Stimulated activated CD4-positive, alpha-beta T cell treated with anti-CD3 and anti-CD28 coated beads, Interleukin-1b, Interleukin-23, amount 100 ng/mL, for 4 hours (primary cell): ENCODE results near the gene SNAPC2.
"Not testable (repeated sequence)": the region's sequence is repeated elsewhere in the genome, so short reads cannot be mapped to it uniquely, and the experiment has no call there.

Experiments used
- DNase-seq, 2 donors: peaks; one replicate each; pipeline ENCODE4 v3.0.0-alpha.2; 2020; ENCODE audit warnings: low read depth in 2 of 2

The SNAPC2 gene

DNA sequence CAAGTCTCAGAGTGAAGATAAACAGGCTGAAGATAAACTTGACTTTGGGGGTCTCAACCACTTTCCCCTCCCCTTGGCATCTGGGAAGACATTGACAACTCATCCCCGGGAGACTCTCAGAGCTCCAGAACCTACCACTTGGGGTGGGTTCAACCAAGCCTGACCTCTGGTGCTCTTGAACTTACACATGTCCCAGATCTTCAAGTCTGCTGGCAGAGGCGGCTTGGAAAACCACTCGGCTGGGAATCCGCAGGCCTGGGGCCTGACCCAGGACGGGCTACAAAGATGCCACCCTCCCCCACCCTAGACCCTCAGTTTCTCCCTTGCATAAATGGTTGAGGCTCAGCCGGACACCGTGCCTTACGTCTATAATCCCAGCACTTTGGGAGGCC lies 31.3 kb upstream of the SNAPC2 start:
- DNase-seq: no peak

DNA sequence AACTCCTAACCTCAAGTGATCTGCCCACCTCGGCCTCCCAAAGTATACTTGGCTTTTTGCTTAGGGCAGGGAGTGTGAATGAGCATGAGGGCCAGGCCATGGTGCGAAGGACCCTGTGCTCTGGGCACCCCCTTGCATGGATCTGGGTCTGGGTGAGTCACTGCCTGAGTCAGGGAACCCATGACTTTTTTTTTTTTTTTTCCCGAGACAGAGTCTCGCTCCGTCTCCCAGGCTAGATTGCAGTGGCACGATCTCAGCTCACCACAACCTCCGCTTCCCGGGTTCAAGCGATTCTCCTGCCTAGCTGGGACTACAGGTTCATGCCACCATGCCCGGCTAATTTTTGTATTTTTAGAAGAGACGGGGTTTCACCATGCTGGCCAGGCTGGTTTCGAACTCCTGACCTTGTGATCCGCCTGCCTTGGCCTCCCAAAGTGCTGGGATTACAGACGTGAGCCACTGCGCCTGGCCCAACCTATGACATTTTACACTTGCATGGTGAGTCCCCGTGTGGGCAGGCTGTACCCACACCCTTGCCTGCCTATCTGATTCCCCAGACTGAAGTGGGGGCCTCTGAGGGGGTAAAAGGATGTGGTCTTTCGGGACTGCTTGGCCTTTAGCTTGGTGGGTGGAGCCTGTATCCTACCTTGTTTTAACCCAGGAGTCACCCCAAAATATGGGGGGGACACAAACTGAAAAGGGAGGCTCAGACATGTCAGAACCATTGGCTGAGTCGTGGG lies 26.6 kb upstream of the SNAPC2 start:
- not testable (repeated sequence) for DNase-seq

DNA sequence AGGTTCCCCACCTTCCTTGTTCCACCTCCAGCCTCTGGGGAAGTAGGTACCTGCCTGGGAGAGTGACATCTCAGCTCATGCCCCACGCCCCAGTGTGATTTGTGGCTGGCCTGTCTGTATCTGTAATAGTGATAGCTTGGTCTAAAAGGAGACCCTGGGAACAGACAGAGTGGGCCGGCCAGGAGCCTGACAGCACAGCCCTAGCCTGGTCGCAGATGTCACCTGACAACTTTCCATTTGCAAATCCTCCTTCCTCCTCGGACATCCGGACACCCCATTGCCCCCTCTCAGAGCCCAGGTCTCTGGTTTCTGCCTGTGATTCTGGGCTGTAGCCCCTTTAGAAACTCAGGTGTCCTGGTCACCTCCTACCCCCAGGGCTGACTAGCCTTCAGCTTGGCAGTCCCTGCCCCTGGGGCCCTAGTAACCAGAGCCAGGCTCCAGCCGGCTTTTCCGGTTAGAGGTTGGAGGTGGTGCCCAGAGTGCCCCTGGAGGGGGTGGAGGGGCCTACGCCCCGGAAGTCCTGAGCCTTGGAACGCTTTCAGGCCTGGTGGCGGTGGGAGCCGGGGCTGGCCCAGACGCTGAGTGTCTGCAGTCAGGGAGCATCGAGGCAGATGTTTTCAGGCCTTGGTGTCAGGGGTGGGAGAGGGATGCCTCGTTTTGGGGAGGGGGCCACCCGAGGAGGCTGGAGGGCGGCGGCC lies 25.4 kb upstream of the SNAPC2 start:
- DNase-seq: no peak

DNA sequence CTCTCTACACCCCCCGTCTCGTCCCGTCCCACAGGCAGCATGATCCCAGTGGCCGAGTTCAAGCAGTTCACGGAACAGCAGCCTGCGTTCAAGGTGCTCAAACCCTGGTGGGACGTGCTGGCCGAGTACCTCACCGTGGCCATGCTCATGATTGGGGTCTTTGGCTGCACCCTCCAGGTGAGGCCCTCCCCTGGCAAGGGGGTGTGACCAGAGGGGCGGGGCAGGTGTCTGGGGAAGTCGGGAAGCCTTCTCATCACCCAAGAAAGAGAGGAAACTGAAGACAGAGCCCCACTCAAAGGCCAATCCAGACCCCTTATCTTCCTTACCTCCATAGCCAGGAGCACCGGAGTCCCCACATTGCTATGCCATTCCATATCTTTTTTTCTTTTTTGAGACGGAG lies 24.6 kb upstream of the SNAPC2 start:
- no peak for DNase-seq

DNA sequence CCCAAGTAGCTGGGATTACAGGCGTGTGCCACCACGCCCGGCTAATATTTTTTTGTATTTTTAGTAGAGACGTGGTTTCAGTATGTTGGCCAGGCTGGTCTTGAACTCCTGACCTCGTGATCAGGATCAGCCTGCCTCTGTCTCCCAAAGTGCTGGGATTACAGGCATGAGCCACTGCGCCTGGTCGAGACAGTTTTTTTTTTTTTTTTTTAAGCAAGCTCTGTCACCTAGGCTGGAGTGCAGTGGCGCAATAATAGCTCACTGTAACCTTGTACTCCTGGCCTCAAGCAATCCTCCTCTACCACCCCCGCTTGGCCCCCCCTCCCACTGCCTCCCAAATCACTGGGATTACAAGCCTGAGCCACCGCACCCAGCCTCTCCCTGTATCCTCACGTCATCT lies 22.8 kb upstream of the SNAPC2 start:
- DNase-seq: no peak

DNA sequence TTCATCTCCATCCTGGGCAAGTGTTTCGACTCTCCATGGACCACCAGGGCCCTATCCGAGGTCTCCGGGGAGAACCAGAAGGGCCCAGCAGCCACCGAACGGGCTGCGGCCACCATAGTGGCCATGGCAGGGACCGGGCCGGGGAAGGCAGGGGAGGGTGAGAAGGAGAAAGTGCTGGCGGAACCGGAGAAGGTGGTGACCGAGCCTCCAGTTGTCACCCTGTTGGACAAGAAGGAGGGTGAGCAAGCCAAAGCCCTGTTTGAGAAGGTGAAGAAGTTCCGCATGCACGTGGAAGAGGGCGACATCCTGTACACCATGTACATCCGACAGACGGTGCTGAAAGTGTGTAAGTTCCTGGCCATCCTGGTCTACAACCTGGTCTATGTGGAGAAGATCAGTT lies 21.2 kb upstream of the SNAPC2 start:
- DNase-seq: no peak

DNA sequence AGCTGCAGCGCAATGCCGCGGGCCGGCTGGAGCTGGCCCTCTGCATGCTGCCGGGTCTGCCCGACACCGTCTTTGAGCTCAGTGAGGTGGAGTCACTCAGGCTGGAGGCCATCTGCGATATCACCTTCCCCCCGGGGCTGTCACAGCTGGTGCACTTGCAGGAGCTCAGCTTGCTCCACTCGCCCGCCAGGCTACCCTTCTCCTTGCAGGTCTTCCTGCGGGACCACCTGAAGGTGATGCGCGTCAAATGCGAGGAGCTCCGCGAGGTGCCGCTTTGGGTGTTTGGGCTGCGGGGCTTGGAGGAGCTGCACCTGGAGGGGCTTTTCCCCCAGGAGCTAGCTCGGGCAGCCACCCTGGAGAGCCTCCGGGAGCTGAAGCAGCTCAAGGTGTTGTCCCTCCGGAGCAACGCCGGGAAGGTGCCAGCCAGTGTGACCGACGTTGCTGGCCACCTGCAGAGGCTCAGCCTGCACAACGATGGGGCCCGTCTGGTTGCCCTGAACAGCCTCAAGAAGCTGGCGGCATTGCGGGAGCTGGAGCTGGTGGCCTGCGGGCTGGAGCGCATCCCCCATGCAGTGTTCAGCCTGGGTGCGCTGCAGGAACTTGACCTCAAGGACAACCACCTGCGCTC lies 20.3 kb upstream of the SNAPC2 start:
- no peak for DNase-seq

DNA sequence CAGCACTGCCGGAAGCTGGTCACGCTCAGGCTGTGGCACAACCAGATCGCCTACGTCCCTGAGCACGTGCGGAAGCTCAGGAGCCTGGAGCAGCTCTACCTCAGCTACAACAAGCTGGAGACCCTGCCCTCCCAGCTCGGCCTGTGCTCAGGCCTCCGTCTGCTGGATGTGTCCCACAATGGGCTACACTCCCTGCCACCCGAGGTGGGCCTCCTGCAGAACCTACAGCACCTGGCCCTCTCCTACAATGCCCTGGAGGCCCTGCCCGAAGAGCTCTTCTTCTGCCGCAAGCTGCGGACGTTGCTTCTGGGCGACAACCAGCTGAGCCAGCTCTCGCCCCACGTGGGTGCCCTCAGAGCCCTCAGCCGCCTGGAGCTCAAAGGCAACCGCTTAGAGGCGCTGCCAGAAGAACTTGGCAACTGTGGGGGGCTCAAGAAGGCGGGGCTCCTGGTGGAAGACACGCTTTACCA lies 19.7 kb upstream of the SNAPC2 start:
- no peak for DNase-seq

DNA sequence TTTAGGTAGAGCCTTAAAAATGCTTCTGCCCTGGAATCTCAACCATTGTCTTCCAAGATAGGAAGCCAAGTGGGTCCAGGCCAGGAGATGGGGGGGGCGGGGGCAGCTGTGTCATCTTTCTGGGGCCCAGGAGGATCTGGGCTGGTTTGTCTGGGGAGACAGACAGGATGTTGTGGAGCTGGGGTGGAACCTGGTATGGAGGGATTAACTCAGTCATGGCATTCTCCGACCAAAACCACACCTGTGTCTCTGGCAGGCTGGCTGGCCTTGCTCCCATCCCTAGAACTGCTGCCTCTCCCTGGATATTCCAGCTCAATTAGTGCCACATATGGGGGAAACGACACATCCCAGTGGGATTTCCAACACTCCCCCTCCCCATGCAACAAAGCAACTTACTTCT lies 19.2 kb upstream of the SNAPC2 start:
- no peak for DNase-seq

DNA sequence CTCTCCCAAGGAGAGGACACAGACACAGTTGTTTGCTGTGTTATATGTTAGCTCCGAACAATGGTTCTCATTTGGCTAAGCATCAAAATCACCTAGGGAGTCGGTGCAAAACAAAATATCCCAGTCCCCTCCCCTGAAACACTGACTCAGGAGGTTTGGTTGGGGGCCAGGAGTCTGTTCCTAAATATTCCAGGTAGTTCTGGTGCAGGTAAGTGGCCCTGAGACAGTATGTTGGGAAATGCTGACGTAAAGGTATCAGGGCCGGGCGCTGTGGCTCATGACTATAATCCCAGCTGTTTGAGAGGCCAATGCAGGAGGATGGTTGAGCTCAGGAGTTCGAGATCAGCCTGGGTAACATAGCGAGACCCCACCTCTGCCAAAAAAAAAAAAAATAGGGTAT lies 18.8 kb upstream of the SNAPC2 start:
- no peak for DNase-seq

DNA sequence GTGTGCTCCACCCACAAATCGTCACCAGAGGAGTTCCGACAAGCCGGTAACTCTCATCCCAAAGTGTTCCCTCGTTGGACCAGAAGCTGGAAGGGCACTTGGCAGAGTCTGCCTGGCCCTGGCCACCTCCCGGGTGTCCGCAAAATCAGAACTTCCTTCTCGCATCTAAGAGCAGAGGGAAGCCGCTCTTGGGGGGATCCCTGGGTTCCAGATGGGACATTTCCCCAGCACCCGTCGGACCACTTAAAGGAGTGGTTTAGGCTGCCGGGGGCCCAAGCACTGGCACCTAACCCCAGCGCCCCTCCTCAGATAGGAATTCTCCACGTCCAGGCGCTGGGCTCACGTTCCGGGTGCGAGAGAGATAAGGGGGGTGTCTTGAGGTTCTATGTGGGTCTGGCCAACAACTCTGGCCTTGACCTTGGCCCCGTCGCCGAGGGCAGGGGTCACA lies 17.3 kb upstream of the SNAPC2 start:
- no peak for DNase-seq

DNA sequence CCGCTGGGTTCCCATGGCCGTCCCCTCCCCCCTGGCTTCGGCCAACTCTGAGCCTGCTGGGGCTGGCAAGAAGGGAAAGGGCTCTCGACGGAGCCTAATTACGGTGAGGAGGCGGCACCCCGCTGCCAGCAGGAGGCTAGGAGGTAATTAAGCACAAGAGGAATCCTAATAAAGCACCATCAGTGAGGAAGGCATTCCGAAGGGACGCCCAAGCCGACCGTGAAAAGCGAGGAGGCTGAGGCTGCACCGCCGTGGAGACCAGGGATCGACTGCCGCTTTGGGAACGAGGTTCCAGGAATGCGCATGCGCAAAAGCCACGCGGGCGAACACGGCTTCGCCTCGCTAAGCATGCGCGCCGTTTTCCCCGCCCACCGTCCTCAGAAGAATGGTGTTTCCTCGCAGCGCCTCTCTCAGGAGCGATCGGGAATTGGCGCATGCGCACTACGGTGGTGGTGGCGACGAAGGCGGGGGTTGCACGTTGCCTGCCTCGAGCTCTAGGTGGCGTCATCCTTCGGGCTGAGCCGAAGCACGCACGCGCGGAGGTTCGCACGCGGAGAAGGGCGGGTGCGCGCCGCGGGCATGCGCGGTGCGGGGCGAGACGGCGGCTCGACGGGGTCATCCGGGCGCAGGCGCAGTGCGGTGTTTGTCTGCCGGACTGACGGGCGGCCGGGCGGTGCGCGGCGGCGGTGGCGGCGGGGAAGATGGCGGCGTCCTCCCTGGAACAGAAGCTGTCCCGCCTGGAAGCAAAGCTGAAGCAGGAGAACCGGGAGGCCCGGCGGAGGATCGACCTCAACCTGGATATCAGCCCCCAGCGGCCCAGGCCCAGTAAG lies 16.7 kb upstream of the SNAPC2 start, which contains the start of gene MAP2K7:
Gene MAP2K7, plus strand, starts transcription at position 634 of the 830 bp plus-strand sequence. Its CDS starts 68 bp downstream, at position 702.
- DNase-seq: peak; percentile 100

DNA sequence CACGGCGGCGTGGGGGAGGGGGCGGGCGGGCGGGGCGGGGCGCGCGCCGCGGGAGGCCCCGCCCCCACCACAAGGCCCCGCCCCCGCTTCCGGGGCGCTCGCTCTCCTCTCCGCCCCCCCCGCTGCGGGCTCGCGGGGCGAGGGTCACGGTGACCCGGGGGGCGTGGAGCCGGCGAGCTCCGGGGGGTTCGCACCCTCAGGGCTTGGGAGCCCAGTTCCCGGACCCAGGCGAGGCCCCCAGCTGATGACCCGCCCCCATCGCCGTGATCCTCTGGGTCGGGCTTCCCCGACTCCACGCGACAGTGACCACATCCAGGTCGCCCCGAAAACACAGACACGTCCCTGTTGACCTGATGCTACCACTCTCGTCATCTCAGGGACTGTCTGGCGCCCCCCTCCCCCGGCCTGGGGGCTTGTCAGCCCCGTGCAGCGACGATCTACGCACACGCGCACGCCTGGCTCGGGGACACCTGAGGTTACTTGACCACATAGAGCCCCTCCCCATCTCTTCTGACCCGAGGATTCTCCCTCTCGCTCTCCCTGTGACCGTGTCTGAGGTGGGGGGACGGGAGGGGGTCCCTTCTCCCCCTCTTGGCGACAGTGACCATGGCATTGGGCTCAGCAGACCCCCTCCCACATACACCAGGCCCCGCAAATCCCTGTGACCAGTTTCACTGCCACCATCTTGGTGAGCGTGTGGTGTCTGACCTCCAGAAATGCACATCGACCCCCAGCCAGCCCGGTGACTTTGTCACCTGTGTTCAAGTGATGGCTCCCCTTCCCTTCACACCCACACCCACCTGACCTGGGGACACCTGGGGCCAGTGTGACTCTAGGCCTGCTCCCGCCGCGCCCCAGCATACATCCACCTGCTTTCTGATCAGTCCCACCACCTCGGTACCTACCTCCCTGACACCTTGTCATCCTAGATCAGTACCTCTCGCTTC lies 15.8 kb upstream of the SNAPC2 start:
- no peak for DNase-seq

DNA sequence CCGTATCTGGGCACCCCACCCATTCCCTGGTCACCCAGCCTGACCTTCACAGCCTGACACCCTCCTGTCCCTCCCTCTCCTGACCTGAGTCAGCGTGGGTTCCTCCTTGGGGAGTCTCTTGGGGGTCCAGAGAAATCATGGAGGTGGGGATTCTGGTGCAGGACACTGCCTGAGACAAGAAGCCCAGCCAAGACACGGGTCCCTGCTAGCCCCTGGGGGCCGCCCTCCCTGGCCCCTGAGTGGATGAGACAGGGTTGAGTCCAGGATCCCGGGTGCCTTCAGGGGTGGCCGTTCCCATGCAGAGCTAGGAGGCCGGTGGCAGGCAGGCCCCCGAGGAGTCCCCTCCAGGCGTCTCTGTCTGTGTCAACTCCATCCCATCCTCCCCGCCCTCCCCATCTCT lies 14.9 kb upstream of the SNAPC2 start:
- no peak for DNase-seq

DNA sequence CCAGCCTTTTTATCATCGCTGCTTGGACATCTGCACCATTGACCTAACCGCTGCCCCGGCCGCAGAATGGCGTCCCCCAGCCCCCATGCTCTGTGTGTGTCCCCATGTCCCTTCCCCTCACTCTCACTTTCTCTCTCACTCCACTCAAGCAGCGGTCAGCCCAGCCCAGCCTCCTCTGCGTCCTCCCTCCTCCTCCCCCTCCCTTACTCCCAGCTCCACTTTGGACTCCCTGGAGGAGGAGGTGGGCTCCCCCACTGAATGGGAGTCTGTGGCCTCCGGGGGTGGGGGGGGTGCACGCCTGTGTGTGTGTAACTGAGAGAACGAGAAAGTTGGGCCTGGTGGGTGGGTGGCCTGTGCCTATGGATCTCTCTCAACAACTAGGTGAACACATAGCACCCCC lies 14.3 kb upstream of the SNAPC2 start:
- DNase-seq: no peak

DNA sequence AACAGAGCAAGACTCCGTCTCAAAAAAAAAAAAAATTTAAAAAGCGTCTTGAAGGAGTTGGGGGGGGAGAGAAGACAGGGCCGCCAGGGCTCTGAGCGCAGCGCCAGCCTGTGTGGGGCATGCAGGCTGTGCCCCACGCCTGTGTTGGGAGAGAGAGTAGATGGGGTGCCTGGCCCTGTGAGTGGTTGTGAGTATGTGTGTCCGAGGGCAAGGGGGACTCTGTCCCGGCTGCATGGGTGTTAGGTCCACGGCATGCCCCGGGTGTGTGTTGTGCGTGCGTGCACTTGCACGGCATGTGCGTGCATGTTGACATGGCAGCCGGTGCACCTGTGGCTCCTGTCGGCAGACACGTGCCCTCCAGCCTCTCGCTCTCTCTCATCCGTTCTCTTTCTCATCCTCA lies 13.0 kb upstream of the SNAPC2 start:
- no peak for DNase-seq

DNA sequence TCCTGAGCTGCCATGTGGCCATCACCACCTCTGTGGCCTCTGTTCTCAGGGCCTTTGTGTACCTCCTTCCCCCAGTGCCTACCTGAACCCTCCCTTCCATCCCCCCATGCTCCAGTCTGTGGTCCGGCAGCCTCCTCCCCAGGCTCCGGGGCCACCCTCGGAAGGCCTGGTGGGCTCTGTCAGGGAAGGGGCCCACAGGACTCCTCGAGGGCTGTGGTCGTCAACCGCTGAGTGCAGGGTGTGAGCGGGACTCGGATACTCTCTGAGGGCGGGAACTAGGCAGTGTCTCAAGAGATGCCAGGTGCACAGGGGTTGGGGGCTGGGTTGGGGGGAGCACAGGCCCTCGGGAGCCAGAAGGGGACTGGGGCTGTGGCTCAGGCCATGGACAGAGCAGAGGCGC lies 12.6 kb upstream of the SNAPC2 start:
- no peak for DNase-seq

DNA sequence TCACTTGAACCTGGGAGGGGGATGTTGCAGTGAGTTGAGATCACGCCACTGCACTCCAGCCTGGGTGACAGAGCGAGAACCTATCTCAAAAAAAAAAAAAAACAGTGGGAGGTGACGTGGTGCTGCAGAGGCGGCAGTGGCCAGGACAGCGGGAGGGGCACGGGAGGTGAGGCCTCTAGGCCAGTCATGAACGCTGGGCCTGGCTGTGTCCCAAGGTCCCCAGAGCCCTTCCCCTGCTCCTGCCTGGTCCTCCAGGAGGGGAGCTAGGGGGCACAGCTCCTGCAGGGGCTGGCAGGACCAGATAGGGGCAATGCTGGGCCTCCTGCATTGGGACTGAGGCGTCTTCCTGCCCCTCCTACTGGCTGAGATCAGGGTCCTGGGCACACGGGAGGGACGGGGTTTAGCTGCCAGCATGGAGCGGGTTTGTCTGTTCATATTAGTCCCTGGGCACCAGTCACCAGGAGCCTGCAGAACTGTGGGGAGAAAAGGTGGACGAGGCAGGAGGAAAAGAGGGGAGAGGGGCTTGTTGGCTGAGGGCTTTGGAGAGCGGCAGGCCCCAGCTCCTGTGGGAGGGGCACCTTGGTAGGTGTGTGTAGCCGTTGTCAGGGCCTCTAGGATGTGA lies 11.9 kb upstream of the SNAPC2 start:
- DNase-seq: no peak

DNA sequence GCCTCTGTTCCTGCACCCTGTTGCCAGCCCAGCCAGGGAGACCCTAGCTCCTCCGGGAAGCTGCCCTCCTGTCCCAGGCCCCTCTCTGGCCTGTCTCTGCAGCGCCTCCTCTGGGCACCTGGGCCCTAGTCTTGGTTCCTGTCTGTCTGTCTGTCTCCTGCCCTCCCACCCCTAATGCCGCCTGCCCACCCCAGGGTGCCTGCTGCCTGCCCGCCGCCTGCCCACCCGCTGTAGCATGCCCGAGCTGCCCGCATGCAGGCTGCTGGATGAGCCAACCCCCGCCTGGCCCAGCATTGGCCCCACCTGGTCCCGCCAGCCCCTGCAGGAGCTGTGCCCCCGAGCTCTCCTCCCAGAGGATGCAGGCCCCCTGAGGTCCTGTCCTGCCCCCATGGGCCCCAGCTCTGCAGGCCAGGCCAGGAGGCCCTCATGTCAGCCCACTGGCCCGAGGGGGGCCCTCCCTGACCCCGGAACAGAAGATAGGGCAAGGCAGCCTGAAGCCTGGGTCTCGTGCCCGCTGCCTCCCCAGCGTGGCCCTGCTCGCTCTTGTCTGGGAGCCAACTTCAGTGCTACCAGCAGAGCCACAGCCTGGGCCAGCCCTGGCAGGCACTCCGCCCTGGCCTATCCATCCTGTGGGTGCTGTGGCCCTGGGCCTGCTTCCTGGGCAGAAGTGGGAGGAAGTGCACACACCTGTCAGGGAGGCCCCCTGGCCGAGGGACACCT lies 11.2 kb upstream of the SNAPC2 start:
- no peak for DNase-seq
